B cell (primary cell): ENCODE measurements around the gene ADGRB2. TPM values are rescaled to one million over a fixed set of nuclear protein-coding genes. Genes with fewer than 3 reads are reported as not detected.

Source experiments
- ATAC-seq: fragments of 200-7000 bp; cut with Tn5 transposase; one replicate; pipeline ENCODE4 v1.10.0; 2021; ENCODE audit warnings: low read depth, mild to moderate bottlenecking, moderate number of reproducible peaks, moderate library complexity
- CTCF ChIA-PET: fragments of 350-600 bp; sonication (Branson Sonifier 250); formaldehyde crosslinking; loops from one replicate; lab custom pipeline; 2021; ENCODE audit warnings: antibody characterized with exemption, inconsistent platforms; lab: Charles Lee
- POLR2A ChIA-PET: fragments of 350-600 bp; sonication (Branson Sonifier 250); formaldehyde crosslinking; loops from one replicate; lab custom pipeline; 2021; ENCODE audit warnings: antibody characterized with exemption; lab: Charles Lee
- DNase-seq: peaks from one replicate; pipeline ENCODE4 v3.0.0; 2013
- H2AFZ ChIP-seq: 2 replicates; pipeline ENCODE4 v1.6.1; 2012; ENCODE audit warnings: mild to moderate bottlenecking, low read depth, low read length; ENCODE audit not compliant: insufficient read depth, poor library complexity, severe bottlenecking
- H3K27ac ChIP-seq, 2 donors: 1 replicate in 1 of 2; 2 replicates in 1 of 2; pipeline ENCODE4 v1.5.1; 2012 to 2013; ENCODE audit warnings: low read length in 2 of 2, mild to moderate bottlenecking in 2 of 2, moderate library complexity in 1 of 2
- H3K27me3 ChIP-seq, 4 experiments: fragments of 200-600 bp in 1 of 4; sonication (generic) in 1 of 4; replicated peaks in 1 of 4; 1 replicate in 2 of 4; 2 replicates in 2 of 4; pipeline versions ENCODE4 v1.6.1 to v1.7.0; 2013 to 2016; ENCODE audit warnings: low read length in 3 of 4, mild to moderate bottlenecking in 2 of 4, mixed read lengths in 1 of 4, moderate library complexity in 1 of 4; ENCODE audit not compliant: insufficient read depth in 4 of 4, control insufficient read depth in 3 of 4; ENCODE audit errors: control extremely low read depth in 1 of 4
- H3K36me3 ChIP-seq, 2 experiments: replicated peaks in 1 of 2; 1 replicate in 1 of 2; 2 replicates in 1 of 2; pipeline versions ENCODE4 v1.6.1 to v1.7.1; 2013; ENCODE audit warnings: low read length in 1 of 2; ENCODE audit not compliant: insufficient read depth in 2 of 2, control insufficient read depth in 1 of 2; ENCODE audit errors: control extremely low read depth in 1 of 2, extremely low read depth in 1 of 2
- H3K4me1 ChIP-seq, 2 donors: fragments of 200-600 bp in 1 of 2; sonication (generic) in 1 of 2; 1 replicate in 1 of 2; 2 replicates in 1 of 2; pipeline versions ENCODE4 v1.5.1 to v1.6.1; 2013 to 2017; ENCODE audit warnings: low read length in 2 of 2; ENCODE audit not compliant: control insufficient read depth in 2 of 2, insufficient read depth in 2 of 2
- H3K4me2 ChIP-seq: replicated peaks from 2 replicates; pipeline ENCODE3; 2012; ENCODE audit warnings: mild to moderate bottlenecking, low read depth, low read length; ENCODE audit not compliant: poor library complexity, severe bottlenecking
- H3K4me3 ChIP-seq, 5 experiments: fragments of 200-600 bp in 1 of 5; sonication (generic) in 1 of 5; 1 replicate in 3 of 5; 2 replicates in 2 of 5; pipeline versions ENCODE4 v1.5.1 to v1.7.0; 2011 to 2016; ENCODE audit warnings: low read length in 4 of 5, mild to moderate bottlenecking in 4 of 5, low read depth in 2 of 5, control low read depth in 1 of 5, moderate library complexity in 1 of 5; ENCODE audit not compliant: insufficient read depth in 1 of 5; ENCODE audit errors: control extremely low read depth in 1 of 5, extremely low read depth in 1 of 5
- H3K79me2 ChIP-seq: fragments of 200-600 bp; sonication (generic); one replicate; pipeline ENCODE4 v1.6.0; 2016; ENCODE audit warnings: low read length; ENCODE audit not compliant: control insufficient read depth, insufficient read depth
- H3K9ac ChIP-seq: fragments of 200-600 bp; sonication (generic); 2 replicates; pipeline ENCODE4 v1.6.1; 2017; ENCODE audit warnings: mild to moderate bottlenecking, low read length, moderate library complexity
- H3K9me3 ChIP-seq, 3 donors: one replicate each; pipeline versions ENCODE4 v1.6.1 to v1.7.1; 2013; ENCODE audit warnings: low read length in 2 of 3; ENCODE audit not compliant: control insufficient read depth in 2 of 3, insufficient read depth in 1 of 3; ENCODE audit errors: control extremely low read depth in 1 of 3
- H4K20me1 ChIP-seq: 2 replicates; pipeline ENCODE4 v1.6.0; 2012; ENCODE audit warnings: mild to moderate bottlenecking, low read length; ENCODE audit not compliant: insufficient read depth, control insufficient read depth, poor library complexity, severe bottlenecking
- H3K27ac Mint-ChIP-seq: one replicate; pipeline ENCODE4 v1.8.0; 2021; ENCODE audit warnings: mixed read lengths
- H3K27me3 Mint-ChIP-seq: one replicate; pipeline ENCODE4 v1.8.0; 2021; ENCODE audit warnings: mixed read lengths
- H3K4me1 Mint-ChIP-seq: one replicate; pipeline ENCODE4 v1.8.0; 2021; ENCODE audit warnings: mixed read lengths
- H3K4me3 Mint-ChIP-seq: one replicate; pipeline ENCODE4 v1.8.0; 2021; ENCODE audit warnings: mixed read lengths
- H3K9me3 Mint-ChIP-seq: one replicate; pipeline ENCODE4 v1.8.0; 2022; ENCODE audit warnings: mixed read lengths; ENCODE audit not compliant: insufficient read depth
- CTCF ChIP-seq: fragments of 200-600 bp; IDR thresholded peaks from one replicate; pipeline ENCODE4 v1.8.0; 2022; ENCODE audit warnings: antibody characterized with exemption, mild to moderate bottlenecking
- EZH2 ChIP-seq: IDR thresholded peaks from 2 replicates; pipeline ENCODE4 v1.6.1; 2012; ENCODE audit warnings: borderline replicate concordance, low read depth, mild to moderate bottlenecking, moderate library complexity, low read length; ENCODE audit not compliant: insufficient read depth, poor library complexity, severe bottlenecking
- WGBS: methylation state at CpG from one replicate; pipeline ENCODE4 v1.1.5; 2013; ENCODE audit warnings: missing lambda C conversion rate; ENCODE audit not compliant: insufficient coverage; 5-methylcytosine and 5-hydroxymethylcytosine counted together
- intact Hi-C: fragments of 100-400 bp; cut with micrococcal nuclease; formaldehyde crosslinking; loops from one replicate; pipeline ENCODE4 v1.10.0; 2022
- polyA plus RNA-seq: library from polyadenylated mRNA; depleted of rRNA; stranded (reverse); fragments of >200 nt; gene quantifications from 2 replicates; pipeline ENCODE4 v1.2.3, GENCODE V29; 2012
- total RNA-seq, 2 donors: library from RNA; stranded (reverse); fragments of 120-200 nt in 1 of 2; gene quantifications; 1 replicate in 1 of 2; 2 replicates in 1 of 2; pipeline versions ENCODE4 v1.2.3 to v1.2.4, GENCODE V29; 2013 to 2022

The ADGRB2 gene
- total and polyA plus RNA-seq, 2 donors (not counting 1 experiment from before 2014, with no cell fraction given) = 1.9 to 2.7 TPM

- Histone ChIP-seq H2AFZ (no peak overlapping the region), H3K36me3 (no peaks in the 10 kb centered on the region), H3K4me1 (peaks cover 25 to 28% of the 10 kb centered on the region in 2 donors), H3K4me2 (no peak overlapping the region), H3K79me2 (no peaks in the 10 kb centered on the region), H3K9ac (no peak overlapping the region), H3K27ac (no peak overlapping the region), H4K20me1 (no peaks in the 10 kb centered on the region), H3K4me3 (no peak overlapping the region), H3K9me3 (peaks cover 0 to 5% (median 0%) of the 10 kb centered on the region in 3 donors), H3K27me3 (peaks cover 0 to 51% (median 10%) of the 10 kb centered on the region in 4 experiments)
- intact Hi-C loops = no loop called here
- DNase-seq (no peak), ATAC-seq (no peak)
- Mint-ChIP-seq H3K9me3 (no peaks in the 10 kb centered on the region), H3K27ac (no peak overlapping the region), H3K4me1 (peaks cover 35% of the 10 kb centered on the region), H3K4me3 (no peak overlapping the region), H3K27me3 (peaks cover 45% of the 10 kb centered on the region)
- no peak for TF ChIP-seq EZH2
- TF ChIP-seq CTCF = no peak
- ChIA-PET POLR2A (no interaction called here), CTCF (interaction anchor here (1.1 to 7.1 kb wide), 3 partner anchors 49 to 253 kb away, joined by 3 to 74 read pairs (median 4); no protein-coding TSS in a partner anchor)
- WGBS = 60% methylated on average over 1 of the region's 4 CpGs
These were observed 52.1 kb downstream of the ADGRB2 start for GRCh38 chr1:31712068-31712467.

- no peak overlapping the region for H3K9ac ChIP-seq
These were observed 55.8 kb downstream of the ADGRB2 start for GRCh38 chr1:31708324-31708723.

More at GRCh38 chr1:31708324-31708723, 55.8 kb downstream of the ADGRB2 start:
- H3K79me2 ChIP-seq = no peaks in the 10 kb centered on the region
- Mint-ChIP-seq H3K4me1 (peaks cover 42% of the 10 kb centered on the region), H3K4me3 (no peak overlapping the region), H3K27me3 (peaks cover 54% of the 10 kb centered on the region), H3K27ac (no peak overlapping the region), H3K9me3 (no peaks in the 10 kb centered on the region)
- TF ChIP-seq CTCF (no peak), EZH2 (no peak)
- no peak overlapping the region for H3K27ac ChIP-seq
- no peaks in the 10 kb centered on the region for H4K20me1 ChIP-seq
- WGBS = 97% methylated on average over 9 of the region's 11 CpGs
- no peak overlapping the region for H2AFZ ChIP-seq
- ATAC-seq = no peak
- H3K4me1 ChIP-seq = peaks cover 17 to 33% of the 10 kb centered on the region in 2 donors
- H3K4me2 ChIP-seq = no peak overlapping the region
- DNase-seq = no peak
- no peaks in the 10 kb centered on the region for H3K36me3 ChIP-seq
- no peak overlapping the region for H3K4me3 ChIP-seq
- intact Hi-C loops = no loop called here
- ChIA-PET POLR2A (no interaction called here), CTCF (no interaction called here)
- peaks cover 0 to 5% (median 0%) of the 10 kb centered on the region in 3 donors for H3K9me3 ChIP-seq
- peaks cover 0 to 47% (median 20%) of the 10 kb centered on the region in 4 experiments for H3K27me3 ChIP-seq
